ENCODE results near the gene PARL. TPM values are rescaled to one million over a fixed set of nuclear protein-coding genes. Genes with fewer than 3 reads are reported as not detected.
"Not testable (repeated sequence)": the region's sequence is repeated elsewhere in the genome, so short reads cannot be mapped to it uniquely, and the experiment has no call there.

The PARL gene
- total and polyA plus RNA-seq, 2 donors (not counting 1 experiment from before 2014, with no cell fraction given) = 30.2 to 55.9 TPM

- Histone ChIP-seq H3K27me3 (ENCODE audit: control insufficient read depth, insufficient read depth, low read length) (no peaks in the 10 kb centered on the region), H3K27ac (ENCODE audit: insufficient read depth, low read length) (no peak overlapping the region), H3K9me3 (ENCODE audit: control insufficient read depth, insufficient read depth, low read depth, low read length) (no peaks in the 10 kb centered on the region), H3K79me2 (ENCODE audit: control insufficient read depth, insufficient read depth, low read length) (no peaks in the 10 kb centered on the region), H2AFZ (ENCODE audit: low read length) (no peak overlapping the region), H3K36me3 (ENCODE audit: control insufficient read depth, insufficient read depth, low read length) (peaks cover 11% of the 10 kb centered on the region), H3K4me2 (ENCODE audit: extremely low read depth, insufficient read depth, low read length) (no peak overlapping the region), H4K20me1 (ENCODE audit: control insufficient read depth, extremely low read depth, insufficient read depth, low read length) (no peaks in the 10 kb centered on the region), H3K4me3 (replicated peaks in 1 of 4; ENCODE audit: control extremely low read depth in 1 of 4, insufficient read depth in 1 of 4, low read depth in 3 of 4, low read length in 4 of 4) (no peak overlapping the region), H3K4me1 (ENCODE audit: control insufficient read depth, extremely low read depth, insufficient read depth, low read length) (no peaks in the 10 kb centered on the region), H3K9ac (ENCODE audit: insufficient read depth, low read length) (no peak overlapping the region)
- no peak for DNase-seq (ENCODE audit: low read depth in 2 of 2)
- TF ChIP-seq CTCF (conservative IDR thresholded peaks at IDR 0.05 in 1 of 2, IDR thresholded peaks at IDR 0.05 in 1 of 2; ENCODE audit: low read depth in 1 of 2, low read length in 2 of 2) (no peak), EZH2 (IDR thresholded peaks at IDR 0.05; ENCODE audit: low read length, missing control alignments) (no peak)
Observed at GRCh38 chr3:183789826-183790225, 94.9 kb downstream of the PARL start.

GRCh38 chr3:183784503-183784902 is 100.2 kb downstream of the PARL start:
- H3K79me2 ChIP-seq (ENCODE audit: control insufficient read depth, insufficient read depth, low read length); H4K20me1 ChIP-seq (ENCODE audit: control insufficient read depth, extremely low read depth, insufficient read depth, low read length); H3K27me3 ChIP-seq (ENCODE audit: control insufficient read depth, insufficient read depth, low read length); H3K4me2 ChIP-seq (ENCODE audit: extremely low read depth, insufficient read depth, low read length); H3K4me1 ChIP-seq (ENCODE audit: control insufficient read depth, extremely low read depth, insufficient read depth, low read length); H3K4me3 ChIP-seq (replicated peaks in 1 of 4; ENCODE audit: control extremely low read depth in 1 of 4, insufficient read depth in 1 of 4, low read depth in 3 of 4, low read length in 4 of 4); H2AFZ ChIP-seq (ENCODE audit: low read length); DNase-seq (ENCODE audit: low read depth in 2 of 2); H3K9me3 ChIP-seq (ENCODE audit: control insufficient read depth, insufficient read depth, low read depth, low read length); H3K27ac ChIP-seq (ENCODE audit: insufficient read depth, low read length); H3K9ac ChIP-seq (ENCODE audit: insufficient read depth, low read length); H3K36me3 ChIP-seq (ENCODE audit: control insufficient read depth, insufficient read depth, low read length): not testable (repeated sequence)

GRCh38 chr3:183782576-183783276 is 102.0 kb downstream of the PARL start:
- no peaks in the 10 kb centered on the region for H3K27me3 ChIP-seq (ENCODE audit: control insufficient read depth, insufficient read depth, low read length)
- no peaks in the 10 kb centered on the region for H3K9me3 ChIP-seq (ENCODE audit: control insufficient read depth, insufficient read depth, low read depth, low read length)
- H3K36me3 ChIP-seq (ENCODE audit: control insufficient read depth, insufficient read depth, low read length) = peaks cover 9% of the 10 kb centered on the region
- H3K4me1 ChIP-seq (ENCODE audit: control insufficient read depth, extremely low read depth, insufficient read depth, low read length) = no peaks in the 10 kb centered on the region
- peaks cover 2% of the 10 kb centered on the region for H3K79me2 ChIP-seq (ENCODE audit: control insufficient read depth, insufficient read depth, low read length)
- no peak overlapping the region for H2AFZ ChIP-seq (ENCODE audit: low read length)
- no peak overlapping the region for H3K27ac ChIP-seq (ENCODE audit: insufficient read depth, low read length)
- H4K20me1 ChIP-seq (ENCODE audit: control insufficient read depth, extremely low read depth, insufficient read depth, low read length) = no peaks in the 10 kb centered on the region
- H3K4me3 ChIP-seq (replicated peaks in 1 of 4; ENCODE audit: control extremely low read depth in 1 of 4, insufficient read depth in 1 of 4, low read depth in 3 of 4, low read length in 4 of 4) = no peak overlapping the region
- H3K9ac ChIP-seq (ENCODE audit: insufficient read depth, low read length) = no peak overlapping the region
- DNase-seq (ENCODE audit: low read depth in 2 of 2) = peak in 1 of 2 donors; percentile 9
- no peak overlapping the region for H3K4me2 ChIP-seq (ENCODE audit: extremely low read depth, insufficient read depth, low read length)
- no peak for TF ChIP-seq CTCF (conservative IDR thresholded peaks at IDR 0.05 in 1 of 2, IDR thresholded peaks at IDR 0.05 in 1 of 2; ENCODE audit: low read depth in 1 of 2, low read length in 2 of 2)
- no peak for TF ChIP-seq EZH2 (IDR thresholded peaks at IDR 0.05; ENCODE audit: low read length, missing control alignments)
